Stomach (tissue), 9 donors: Measurements from ENCODE around the gene MCTP1. TPM values are rescaled to one million over a fixed set of nuclear protein-coding genes. Genes with fewer than 3 reads are reported as not detected.
"Not testable (repeated sequence)": the region's sequence is repeated elsewhere in the genome, so short reads cannot be mapped to it uniquely, and the experiment has no call there.

Experiments
- DNase-seq, 2 donors: peaks; one replicate each; pipeline versions ENCODE4 v3.0.0 to v3.0.0-alpha.2; 2013 to 2019
- H3K27ac ChIP-seq, 5 donors: fragments of 200-600 bp in 4 of 5; sonication (generic) in 4 of 5; one replicate each; pipeline ENCODE4 v1.5.1; 2013 to 2019; ENCODE audit warnings: mild to moderate bottlenecking in 1 of 5, moderate library complexity in 1 of 5
- H3K27me3 ChIP-seq, 3 donors: fragments of 200-600 bp; sonication (generic); one replicate each; pipeline ENCODE4 v1.5.1; 2017 to 2019; ENCODE audit warnings: mixed run types in 1 of 3
- H3K36me3 ChIP-seq, 4 donors: fragments of 200-600 bp; sonication (generic); 1 replicate in 3 of 4; 2 replicates in 1 of 4; pipeline ENCODE4 v1.5.1; 2016 to 2019
- H3K4me1 ChIP-seq, 4 donors: fragments of 200-600 bp; sonication (generic); one replicate each; pipeline ENCODE4 v1.5.1; 2016 to 2019
- H3K4me3 ChIP-seq, 4 donors: fragments of 200-600 bp; sonication (generic) in 3 of 4; one replicate each; pipeline ENCODE4 v1.5.1; 2016 to 2019; ENCODE audit warnings: mild to moderate bottlenecking in 1 of 4
- H3K9me3 ChIP-seq, 4 donors: fragments of 200-600 bp; sonication (generic); one replicate each; pipeline ENCODE4 v1.5.1; 2016 to 2019
- CTCF ChIP-seq, 7 experiments: fragments of 450-650 bp in 4 of 7; fragments of 200-600 bp in 3 of 7; sonication (generic) in 3 of 7; IDR thresholded peaks; one replicate each; pipeline ENCODE4 v1.5.1; 2016 to 2019; ENCODE audit warnings: antibody characterized with exemption in 7 of 7, control low read depth in 2 of 7, mild to moderate bottlenecking in 1 of 7
- EP300 ChIP-seq: sonication (generic); formaldehyde crosslinking; IDR thresholded peaks from one replicate; pipeline ENCODE4 v1.6.1; 2017; ENCODE audit warnings: antibody characterized with exemption
- POLR2A ChIP-seq, 4 donors: fragments of 450-650 bp; IDR thresholded peaks; one replicate each; pipeline ENCODE4 v1.6.1; 2016; ENCODE audit warnings: antibody characterized with exemption in 4 of 4, control low read depth in 2 of 4, mild to moderate bottlenecking in 1 of 4, moderate library complexity in 1 of 4
- POLR2AphosphoS5 ChIP-seq, 3 donors: sonication (generic); formaldehyde crosslinking; IDR thresholded peaks; one replicate each; pipeline ENCODE4 v1.6.1; 2016; ENCODE audit warnings: antibody characterized with exemption in 3 of 3
- WGBS, 5 donors: extraction: QIAGEN DNeasy Blood & Tissue Kit in 3 of 5; methylation state at CpG; one replicate each; pipeline versions ENCODE4 v1.1.5 to v1.1.7; 2013 to 2018; 5-methylcytosine and 5-hydroxymethylcytosine counted together
- intact Hi-C: fragments of 100-400 bp; cut with DNase I; formaldehyde crosslinking; loops from one replicate; pipeline ENCODE4 v1.15.1; 2023; ENCODE audit warnings: low total_unique reads
- polyA plus RNA-seq, 3 donors: library from polyadenylated mRNA; stranded (reverse); fragments of 200-250 nt; gene quantifications; one replicate each; pipeline ENCODE4 v1.2.3, GENCODE V29; 2013
- total RNA-seq, 5 donors: library from RNA; depleted of rRNA; stranded (reverse); fragments of >200 nt; gene quantifications; one replicate each; pipeline versions ENCODE4 v1.1.0 to v1.2.3, GENCODE V29; 2014 to 2016
- donor health status: healthy with polysubstance abuse.
- donor health status: Bipolar disorder and iron deficiency.
- donor health status: healthy.

The MCTP1 gene
- total and polyA plus RNA-seq, 8 donors, result 1.4 to 47.9 (median 11.3) TPM

DNA sequence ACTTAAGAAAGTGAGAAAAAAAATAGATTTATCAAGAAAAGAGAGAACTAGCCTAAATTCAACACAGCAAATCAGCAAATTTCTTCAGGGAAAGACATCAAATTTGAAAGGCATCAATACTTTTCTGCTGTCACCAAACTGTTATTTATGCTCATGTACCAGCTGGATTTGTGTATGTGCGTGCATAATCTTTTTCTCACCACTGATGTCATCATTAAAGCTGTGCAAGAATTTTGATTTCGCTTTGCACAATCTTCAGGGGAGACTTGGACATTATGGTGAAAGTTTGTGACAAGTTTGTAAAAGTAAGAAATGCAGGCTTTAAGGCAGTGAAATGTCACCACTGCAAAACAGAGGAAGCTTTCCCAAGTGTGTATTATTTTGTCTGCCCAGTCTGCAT is 451.0 kb downstream of the MCTP1 start:
- no peak overlapping the region for H3K27ac ChIP-seq

GRCh38 chr5:94832685-94833084 is 452.2 kb downstream of the MCTP1 start:
- no peak for DNase-seq
- H3K36me3 ChIP-seq, result peaks cover 0 to 12% (median 3%) of the 10 kb centered on the region in 4 donors
- H3K4me1 ChIP-seq, result no peaks in the 10 kb centered on the region
- H3K27me3 ChIP-seq, result peaks cover 0 to 6% (median 0%) of the 10 kb centered on the region in 3 donors
- WGBS, 5 donors, result 68 to 82% (median 70%) methylated on average over 4 of the region's 4 CpGs
- no peak for TF ChIP-seq CTCF (IDR thresholded peaks at IDR 0.05)
- TF ChIP-seq POLR2AphosphoS5 (IDR thresholded peaks at IDR 0.05), result no peak
- TF ChIP-seq EP300, result no peak
- TF ChIP-seq POLR2A (IDR thresholded peaks at IDR 0.05), result no peak
- no peak overlapping the region for H3K4me3 ChIP-seq
- intact Hi-C loops, result no loop called here
- no peak overlapping the region for H3K27ac ChIP-seq
- H3K9me3 ChIP-seq, result no peaks in the 10 kb centered on the region

More for the DNA sequence above, 451.0 kb downstream of the MCTP1 start:
- intact Hi-C loops, result no loop called here
- TF ChIP-seq EP300 (no peak), POLR2AphosphoS5 (IDR thresholded peaks at IDR 0.05) (no peak), CTCF (IDR thresholded peaks at IDR 0.05) (no peak), POLR2A (IDR thresholded peaks at IDR 0.05) (no peak)
- no peaks in the 10 kb centered on the region for H3K27me3 ChIP-seq
- DNase-seq, result no peak
- no peak overlapping the region for H3K4me3 ChIP-seq
- no peaks in the 10 kb centered on the region for H3K4me1 ChIP-seq
- H3K9me3 ChIP-seq, result no peaks in the 10 kb centered on the region
- H3K36me3 ChIP-seq, result peaks cover 0 to 3% (median 0%) of the 10 kb centered on the region in 4 donors
- 71 to 87% (median 77%) methylated on average over 2 of the region's 2 CpGs for WGBS, 5 donors

DNA sequence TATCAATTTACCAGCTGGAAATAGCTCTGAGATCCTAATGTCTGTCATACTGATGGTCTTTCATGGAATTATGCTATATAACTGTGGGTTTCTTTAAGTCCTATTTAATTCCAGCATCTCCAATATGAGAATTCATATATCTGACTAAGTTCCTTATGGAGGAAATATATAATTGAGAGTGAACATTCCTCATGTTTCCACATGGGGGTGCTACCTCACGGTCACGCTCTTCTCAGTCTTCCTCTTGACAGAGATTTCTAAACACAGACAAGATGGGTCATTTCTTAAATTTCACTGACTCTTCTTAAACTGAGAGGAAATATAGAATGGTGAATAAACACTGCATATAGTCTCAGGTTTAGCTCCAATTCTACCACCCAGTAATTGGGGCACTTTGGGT is 454.4 kb downstream of the MCTP1 start:
- WGBS, 5 donors, result 35 to 41% (median 37%) methylated on average over 2 of the region's 2 CpGs
- no peak overlapping the region for H3K4me3 ChIP-seq
- no peak for DNase-seq
- intact Hi-C loops, result no loop called here
- peaks cover 0 to 6% (median 0%) of the 10 kb centered on the region in 3 donors for H3K27me3 ChIP-seq
- TF ChIP-seq POLR2A (IDR thresholded peaks at IDR 0.05) (no peak), EP300 (no peak), POLR2AphosphoS5 (IDR thresholded peaks at IDR 0.05) (no peak), CTCF (IDR thresholded peaks at IDR 0.05) (no peak)
- H3K9me3 ChIP-seq, result no peaks in the 10 kb centered on the region
- no peaks in the 10 kb centered on the region for H3K4me1 ChIP-seq
- no peak overlapping the region for H3K27ac ChIP-seq
- peaks cover 0 to 12% (median 3%) of the 10 kb centered on the region in 4 donors for H3K36me3 ChIP-seq

DNA sequence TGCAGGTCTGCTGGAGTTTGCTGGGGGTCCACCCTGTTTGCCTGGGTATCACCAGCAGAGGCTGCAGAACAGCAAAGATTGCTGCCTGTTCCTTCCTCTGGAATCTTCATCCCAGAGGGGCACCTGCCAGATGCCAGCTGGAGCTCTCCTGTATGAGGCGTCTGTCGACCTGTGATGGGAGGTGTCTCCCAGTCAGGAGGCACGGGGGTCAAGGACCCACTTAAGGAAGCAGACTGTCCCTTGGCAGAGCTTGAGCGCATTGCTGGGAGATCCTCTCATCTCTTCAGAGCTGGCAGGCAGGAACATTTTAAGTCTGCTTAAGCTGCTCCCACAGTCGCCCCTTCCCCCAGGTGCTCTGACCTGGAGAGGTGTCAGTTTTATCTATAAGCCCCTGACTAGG is 456.7 kb downstream of the MCTP1 start:
- H3K27ac ChIP-seq, DNase-seq, H3K27me3 ChIP-seq, H3K4me3 ChIP-seq, intact Hi-C loops, H3K4me1 ChIP-seq, H3K9me3 ChIP-seq: not testable (repeated sequence)
- H3K36me3 ChIP-seq, result peaks cover 0 to 12% (median 3%) of the 10 kb centered on the region in 4 donors
- 69 to 88% (median 84%) methylated on average over 2 to 5 of the region's 5 CpGs for WGBS, 5 donors

DNA sequence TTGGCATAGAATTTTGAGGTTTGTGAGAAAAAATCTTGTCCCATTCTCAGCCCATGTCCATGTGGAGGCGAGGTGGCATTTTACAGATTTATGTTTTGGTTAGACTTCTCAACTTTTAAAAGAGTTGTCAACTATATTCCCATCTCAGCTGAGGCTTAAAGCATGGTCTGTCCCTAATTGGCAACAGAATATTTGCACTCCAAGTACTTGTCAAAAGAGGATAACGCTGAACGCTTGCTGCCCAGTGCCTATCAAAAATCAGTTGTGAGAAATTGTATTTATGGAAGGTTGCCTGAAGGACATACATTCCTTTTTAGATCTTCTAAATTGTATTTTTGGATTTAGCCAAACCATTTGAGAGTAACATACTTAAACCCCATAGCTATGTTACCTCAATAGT is 464.4 kb downstream of the MCTP1 start:
- no peak for TF ChIP-seq EP300
- no peak for TF ChIP-seq POLR2AphosphoS5 (IDR thresholded peaks at IDR 0.05)
- no peak for TF ChIP-seq CTCF (IDR thresholded peaks at IDR 0.05)
- TF ChIP-seq POLR2A (IDR thresholded peaks at IDR 0.05), result no peak

More for the DNA sequence above, 464.4 kb downstream of the MCTP1 start:
- Histone ChIP-seq H3K36me3 (no peaks in the 10 kb centered on the region), H3K4me1 (no peaks in the 10 kb centered on the region), H3K9me3 (no peaks in the 10 kb centered on the region), H3K27me3 (no peaks in the 10 kb centered on the region), H3K4me3 (no peak overlapping the region), H3K27ac (no peak overlapping the region)
- WGBS, 5 donors, result 70 to 89% (median 87%) methylated on average over 3 of the region's 3 CpGs
- intact Hi-C loops, result no loop called here
- no peak for DNase-seq
